Large intestine (tissue), 3 donors: ENCODE measurements around the gene PRR27. TPM values are rescaled to one million over a fixed set of nuclear protein-coding genes. Genes with fewer than 3 reads are reported as not detected.
"Not testable (repeated sequence)": the region's sequence is repeated elsewhere in the genome, so short reads cannot be mapped to it uniquely, and the experiment has no call there.

ENCODE experiments used
- DNase-seq, 2 donors: peaks; one replicate each; pipeline versions ENCODE4 v3.0.0 to v3.0.0-alpha.2; 2013
- H3K27ac ChIP-seq: one replicate; pipeline ENCODE4 v1.5.1; 2013; ENCODE audit warnings: low read length
- H3K27me3 ChIP-seq: 2 replicates; pipeline ENCODE4 v1.6.1; 2013; ENCODE audit warnings: low read length; ENCODE audit not compliant: control insufficient read depth, insufficient read depth
- H3K36me3 ChIP-seq: 2 replicates; pipeline ENCODE4 v1.6.1; 2013; ENCODE audit warnings: low read length; ENCODE audit not compliant: control insufficient read depth, insufficient read depth
- H3K4me1 ChIP-seq: one replicate; pipeline ENCODE4 v1.6.1; 2013; ENCODE audit warnings: low read length; ENCODE audit not compliant: control insufficient read depth, insufficient read depth
- H3K4me3 ChIP-seq: one replicate; pipeline ENCODE4 v1.5.1; 2013; ENCODE audit warnings: low read length
- H3K9me3 ChIP-seq: one replicate; pipeline ENCODE4 v1.6.1; 2013; ENCODE audit warnings: mild to moderate bottlenecking, low read depth, low read length, moderate library complexity; ENCODE audit not compliant: control insufficient read depth
- whole genome bisulfite sequencing: methylation state at CpG from one replicate; pipeline ENCODE4 v1.1.5; 2013; ENCODE audit warnings: low lambda C conversion rate; ENCODE audit not compliant: insufficient coverage; 5-methylcytosine and 5-hydroxymethylcytosine counted together
- polyA plus RNA-seq: library from polyadenylated mRNA; unstranded; fragments of 120-200 nt; gene quantifications from one replicate; pipeline ENCODE4 v1.2.1, GENCODE V29; 2013

PRR27 gene
- polyA plus RNA-seq, 1 donor, result 0.16 TPM

DNA sequence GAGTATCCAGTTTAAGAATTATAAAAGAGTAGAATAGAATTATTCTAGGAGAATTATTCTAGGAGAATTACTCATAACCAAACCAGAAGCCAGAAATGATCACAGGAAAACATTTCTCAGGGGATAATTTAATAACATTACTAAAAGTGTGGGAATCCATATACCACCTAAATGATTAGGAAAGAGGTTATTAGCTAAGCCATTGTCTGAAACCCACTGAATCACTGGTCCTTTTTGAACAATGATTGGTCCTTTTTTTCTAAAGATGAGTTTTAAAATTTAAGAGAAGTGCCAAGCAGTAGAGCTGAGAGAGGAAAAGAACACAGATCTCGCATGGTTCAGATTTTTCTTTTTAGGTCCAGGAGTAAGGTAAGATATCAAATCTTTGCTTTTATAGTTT is 41.4 kb downstream of the PRR27 start, which contains the start of gene ODAM:
Gene ODAM (plus strand): TSS at position 301 of the 400 bp plus-strand sequence. CDS start 819 bp downstream, outside the sequence.
- H3K36me3 ChIP-seq, result no peaks in the 10 kb centered on the region
- H3K4me3 ChIP-seq, result no peak within 1 kb of the TSS
- H3K9me3 ChIP-seq, result no peaks in the 10 kb centered on the region
- H3K27ac ChIP-seq, result no peak within 1 kb of the TSS
- DNase-seq, result no peak
- 100% methylated on average over 1 of the region's 1 CpG for WGBS
- no peaks in the 10 kb centered on the region for H3K27me3 ChIP-seq
- peaks cover 5% of the 10 kb centered on the region for H3K4me1 ChIP-seq

DNA sequence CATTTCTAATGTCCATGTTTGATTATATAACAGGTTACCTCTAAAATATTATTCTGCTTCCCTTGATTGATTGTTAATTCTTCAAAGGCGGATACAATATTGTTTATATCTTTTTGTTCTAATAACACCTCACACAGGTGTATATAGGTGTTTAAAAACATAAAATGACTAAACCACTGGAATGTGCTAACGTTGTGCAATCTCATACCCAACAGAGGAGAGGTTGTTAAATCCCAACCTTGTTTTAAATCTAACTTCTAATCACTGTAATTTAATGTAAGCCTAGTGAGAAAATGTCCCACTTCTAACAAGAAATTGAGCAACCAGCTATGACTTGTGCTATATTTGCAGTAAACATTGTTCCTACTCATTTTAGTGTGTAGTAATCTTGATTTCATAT is 42.8 kb downstream of the PRR27 start:
- H3K36me3 ChIP-seq, result no peaks in the 10 kb centered on the region
- H3K9me3 ChIP-seq, result no peaks in the 10 kb centered on the region
- H3K27ac ChIP-seq, result no peak overlapping the region
- no peaks in the 10 kb centered on the region for H3K27me3 ChIP-seq
- no peak for DNase-seq
- no peak overlapping the region for H3K4me3 ChIP-seq
- peaks cover 5% of the 10 kb centered on the region for H3K4me1 ChIP-seq
- WGBS, result 60% methylated on average over 1 of the region's 2 CpGs

DNA sequence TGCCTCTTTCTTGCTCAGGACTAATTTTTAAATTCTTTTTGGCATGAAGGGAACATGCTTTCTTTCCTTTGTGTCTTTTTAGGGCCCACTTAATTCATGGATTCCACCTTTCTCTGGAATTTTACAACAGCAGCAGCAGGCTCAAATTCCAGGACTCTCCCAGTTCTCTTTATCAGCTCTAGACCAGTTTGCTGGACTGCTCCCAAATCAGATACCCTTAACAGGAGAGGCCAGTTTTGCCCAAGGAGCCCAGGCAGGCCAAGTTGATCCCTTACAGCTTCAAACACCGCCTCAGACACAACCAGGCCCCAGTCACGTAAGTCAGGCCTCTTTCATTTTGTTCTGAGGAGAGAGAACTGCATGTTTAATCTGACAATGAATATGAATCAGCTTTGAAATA is 43.8 kb downstream of the PRR27 start:
- 30% methylated on average over 2 of the region's 2 CpGs for WGBS
- H3K9me3 ChIP-seq, result no peaks in the 10 kb centered on the region
- H3K27me3 ChIP-seq, result no peaks in the 10 kb centered on the region
- no peak overlapping the region for H3K4me3 ChIP-seq
- peaks cover 5% of the 10 kb centered on the region for H3K4me1 ChIP-seq
- H3K36me3 ChIP-seq, result no peaks in the 10 kb centered on the region
- peak; percentile 21 to 64 for DNase-seq
- H3K27ac ChIP-seq, result no peak overlapping the region

DNA sequence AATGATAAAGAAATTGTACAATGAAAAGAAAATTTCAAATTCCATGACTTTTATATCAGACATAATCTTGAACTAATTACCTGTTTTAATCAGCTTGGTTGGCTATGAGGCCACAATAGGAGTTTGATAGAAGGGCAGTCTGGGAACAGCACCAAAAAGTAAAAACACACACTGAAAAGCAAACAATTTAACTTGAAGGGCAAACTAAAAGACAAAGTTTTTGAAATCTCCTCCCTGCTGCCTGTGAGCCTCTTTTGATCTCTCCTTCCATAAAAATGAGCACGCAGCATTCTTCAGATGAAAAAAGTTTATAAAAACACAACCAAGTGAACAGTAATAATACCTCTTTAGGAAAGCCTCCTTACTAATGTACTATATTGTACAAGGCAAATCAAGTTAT is 49.6 kb downstream of the PRR27 start:
- H3K9me3 ChIP-seq, result no peaks in the 10 kb centered on the region
- WGBS, result 67% methylated on average over 1 of the region's 1 CpG

DNA sequence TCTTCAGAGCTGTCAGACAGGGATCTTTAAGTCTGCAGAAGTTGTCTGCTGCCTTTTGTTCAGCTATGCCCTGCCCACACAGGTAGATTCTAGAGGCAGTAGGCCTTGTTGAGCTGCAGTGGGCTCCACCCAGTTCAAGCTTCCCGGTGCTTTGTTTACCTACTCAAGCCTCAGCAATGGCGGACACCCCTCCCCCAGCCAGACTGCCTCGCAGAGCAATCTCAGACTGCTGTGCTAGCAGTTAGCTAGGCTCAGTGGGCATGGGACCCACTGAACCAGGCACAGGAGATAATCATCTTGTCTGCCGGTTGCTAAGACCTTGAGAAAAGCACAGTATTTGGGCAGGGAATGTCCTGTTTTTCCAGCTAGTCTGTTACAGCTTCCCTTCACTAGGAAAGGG is 58.7 kb downstream of the PRR27 start:
- H3K4me1 ChIP-seq, H3K9me3 ChIP-seq, H3K4me3 ChIP-seq, H3K27me3 ChIP-seq, DNase-seq, H3K27ac ChIP-seq, H3K36me3 ChIP-seq: not testable (repeated sequence)
- no CpG with 5 or more reads among the region's 4 CpGs for WGBS

More for the DNA sequence above, 49.6 kb downstream of the PRR27 start:
- Histone ChIP-seq H3K4me1 (no peaks in the 10 kb centered on the region), H3K4me3 (no peak overlapping the region), H3K27ac (no peak overlapping the region), H3K36me3 (no peaks in the 10 kb centered on the region), H3K27me3 (no peaks in the 10 kb centered on the region)
- DNase-seq, result no peak

Other genes with a start within 250 kb of the PRR27 start
- gene CSN1S1, start 223.2 kb upstream of the PRR27 start, polyA plus RNA-seq, result not detected
- not detected for gene CSN2, start 188.5 kb upstream of the PRR27 start, polyA plus RNA-seq
- not detected for gene STATH, start 158.3 kb upstream of the PRR27 start, polyA plus RNA-seq
- not detected for gene HTN3, start 125.8 kb upstream of the PRR27 start, polyA plus RNA-seq
- gene HTN1, start 103.8 kb upstream of the PRR27 start, polyA plus RNA-seq, result not detected
- 2.5 TPM for gene ODAM, start 41.5 kb downstream of the PRR27 start, polyA plus RNA-seq
- gene FDCSP, start 71.9 kb downstream of the PRR27 start, polyA plus RNA-seq, result 0.18 TPM
- not detected for gene CSN3, start 88.4 kb downstream of the PRR27 start, polyA plus RNA-seq
- gene CABS1, start 180.7 kb downstream of the PRR27 start, polyA plus RNA-seq, result not detected
- gene SMR3A, start 206.5 kb downstream of the PRR27 start, polyA plus RNA-seq, result not detected
- not detected for gene SMR3B, start 228.9 kb downstream of the PRR27 start, polyA plus RNA-seq
- not detected for gene OPRPN, start 243.7 kb downstream of the PRR27 start, polyA plus RNA-seq